Nucleus accumbens (tissue), 56 donors: ENCODE results near the gene CNTNAP2.
"Not testable (repeated sequence)": the region's sequence is repeated elsewhere in the genome, so short reads cannot be mapped to it uniquely, and the experiment has no call there.

ENCODE experiments used
- DNase-seq, 56 donors: peaks; one replicate each; lab custom pipeline; 2025; lab: John Stamatoyannopoulos, UW

CNTNAP2 gene

GRCh38 chr7:146858690-146859089, 742.1 kb downstream of the CNTNAP2 start:
- DNase-seq = no peak

- no peak for DNase-seq
These were observed 745.1 kb downstream of the CNTNAP2 start for GRCh38 chr7:146861701-146862100.

GRCh38 chr7:146862415-146862814, 745.8 kb downstream of the CNTNAP2 start:
- no peak for DNase-seq

GRCh38 chr7:146864644-146865043, 748.0 kb downstream of the CNTNAP2 start:
- DNase-seq = no peak

- DNase-seq = no peak
These were observed 749.1 kb downstream of the CNTNAP2 start for GRCh38 chr7:146865696-146866095.

- no peak for DNase-seq
These were observed 758.1 kb downstream of the CNTNAP2 start for GRCh38 chr7:146874722-146875121.

GRCh38 chr7:146875237-146875785, 758.7 kb downstream of the CNTNAP2 start:
- DNase-seq = no peak

- DNase-seq = no peak
These were observed 759.4 kb downstream of the CNTNAP2 start for GRCh38 chr7:146875981-146876380.

GRCh38 chr7:146876411-146876810, 759.8 kb downstream of the CNTNAP2 start:
- DNase-seq = no peak

- DNase-seq = no peak
These were observed 762.3 kb downstream of the CNTNAP2 start for GRCh38 chr7:146878901-146879300.

GRCh38 chr7:146885231-146885630, 768.6 kb downstream of the CNTNAP2 start:
- DNase-seq = no peak

- DNase-seq = no peak
These were observed 773.4 kb downstream of the CNTNAP2 start for GRCh38 chr7:146889806-146890555.

GRCh38 chr7:146892151-146892550, 775.5 kb downstream of the CNTNAP2 start:
- no peak for DNase-seq

- no peak for DNase-seq
These were observed 778.3 kb downstream of the CNTNAP2 start for GRCh38 chr7:146894927-146895326.

- DNase-seq = no peak
These were observed 785.7 kb downstream of the CNTNAP2 start for GRCh38 chr7:146902266-146902665.

- no peak for DNase-seq
These were observed 786.1 kb downstream of the CNTNAP2 start for GRCh38 chr7:146902728-146903127.

- DNase-seq = not testable (repeated sequence)
These were observed 789.1 kb downstream of the CNTNAP2 start for GRCh38 chr7:146905746-146906145.

GRCh38 chr7:146922782-146923181, 806.2 kb downstream of the CNTNAP2 start:
- DNase-seq = no peak

GRCh38 chr7:146926841-146927240, 810.2 kb downstream of the CNTNAP2 start:
- DNase-seq = no peak

GRCh38 chr7:146937836-146938235, 821.2 kb downstream of the CNTNAP2 start:
- no peak for DNase-seq

GRCh38 chr7:146943483-146943882, 826.9 kb downstream of the CNTNAP2 start:
- no peak for DNase-seq

GRCh38 chr7:146948703-146949102, 832.1 kb downstream of the CNTNAP2 start:
- DNase-seq = no peak
